Muscle of leg (tissue), 11 donors: Measurements from ENCODE around the gene TLCD3B. TPM values are rescaled to one million over a fixed set of nuclear protein-coding genes. Genes with fewer than 3 reads are reported as not detected.
"Not testable (repeated sequence)": the region's sequence is repeated elsewhere in the genome, so short reads cannot be mapped to it uniquely, and the experiment has no call there.

ENCODE experiments used
- DNase-seq: peaks from one replicate; pipeline ENCODE4 v3.0.0; 2013
- H3K27ac ChIP-seq: one replicate; pipeline ENCODE4 v1.5.1; 2013; ENCODE audit warnings: mild to moderate bottlenecking, low read length, control low read depth
- H3K27me3 ChIP-seq: one replicate; pipeline ENCODE4 v1.6.1; 2013; ENCODE audit warnings: low read length; ENCODE audit not compliant: control insufficient read depth, insufficient read depth
- H3K36me3 ChIP-seq: one replicate; pipeline ENCODE4 v1.6.1; 2013; ENCODE audit warnings: low read length; ENCODE audit not compliant: control insufficient read depth, insufficient read depth
- H3K4me1 ChIP-seq: one replicate; pipeline ENCODE4 v1.6.1; 2013; ENCODE audit warnings: low read length; ENCODE audit not compliant: control insufficient read depth, insufficient read depth
- H3K4me3 ChIP-seq: one replicate; pipeline ENCODE4 v1.5.1; 2013; ENCODE audit warnings: low read length, control low read depth
- H3K9me3 ChIP-seq: replicated peaks from 2 replicates; pipeline ENCODE4 v1.6.1; 2013; ENCODE audit warnings: low read depth, low read length; ENCODE audit not compliant: control insufficient read depth
- WGBS: methylation state at CpG from one replicate; pipeline ENCODE4 v1.1.5; 2013; ENCODE audit warnings: missing lambda C conversion rate; ENCODE audit not compliant: insufficient coverage; 5-methylcytosine and 5-hydroxymethylcytosine counted together
- polyA plus RNA-seq, 8 donors: library from polyadenylated mRNA; unstranded; fragments of 120-200 nt; gene quantifications; one replicate each; pipeline versions ENCODE4 v1.2.1 to v1.2.3, GENCODE V29; 2013; ENCODE audit warnings: inconsistent platforms in 1 of 8, low replicate concordance in 1 of 8; ENCODE audit not compliant: insufficient read length in 8 of 8, insufficient read depth in 1 of 8
- total RNA-seq: library from RNA; stranded (reverse); fragments of 120-200 nt; gene quantifications from one replicate; pipeline ENCODE4 v1.2.4, GENCODE V29; 2013

The TLCD3B gene
- total and polyA plus RNA-seq, 9 donors: 0.25 to 1.7 (median 0.68) TPM

DNA sequence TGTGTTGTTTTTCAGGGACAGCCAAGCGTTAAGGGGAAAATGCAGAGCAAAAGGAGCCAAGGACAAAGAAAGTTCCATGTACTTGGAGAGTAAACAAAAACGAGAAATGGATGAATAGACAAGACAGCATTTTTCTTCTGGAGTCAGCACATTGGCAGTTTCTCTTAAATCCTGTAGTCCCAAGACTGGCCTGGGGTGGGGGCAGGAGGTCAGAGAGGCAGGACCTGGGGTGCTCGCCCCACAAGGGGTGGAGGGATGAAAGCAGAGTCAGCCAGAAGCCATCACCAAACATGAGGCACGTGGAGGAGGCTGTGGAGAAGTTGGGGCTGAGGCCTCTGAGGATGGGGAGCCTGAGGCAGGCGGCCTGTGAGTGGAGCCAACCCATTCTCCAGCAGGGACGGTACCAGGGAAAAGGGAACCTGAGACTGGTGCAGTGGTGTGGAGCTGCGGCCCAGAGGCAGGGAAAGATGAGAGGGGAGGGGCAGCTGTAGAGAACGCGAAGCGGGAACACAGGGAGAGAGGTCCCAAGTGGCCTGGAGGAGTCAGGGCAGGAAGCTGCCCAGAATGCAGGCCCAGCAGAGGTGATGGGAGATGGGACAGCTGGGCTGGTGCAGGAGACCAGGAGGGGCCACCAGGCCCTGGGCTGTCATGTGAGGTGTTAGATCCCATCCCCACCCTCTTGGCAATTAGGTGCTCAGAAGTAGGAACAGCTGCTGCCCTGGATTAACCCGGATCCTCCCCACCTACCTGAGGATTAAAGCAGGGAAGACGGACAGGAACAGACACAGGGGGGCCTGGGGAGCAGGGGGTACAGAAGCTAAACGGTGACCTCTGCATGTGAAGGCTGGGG is 3.3 kb downstream of the TLCD3B start:
- Histone ChIP-seq H3K27ac (no peak overlapping the region), H3K4me3 (no peak overlapping the region), H3K27me3 (peaks cover 61% of the 10 kb centered on the region), H3K36me3 (no peaks in the 10 kb centered on the region), H3K9me3 (no peaks in the 10 kb centered on the region), H3K4me1 (peaks cover 28% of the 10 kb centered on the region)
- 28% methylated on average over 11 of the region's 13 CpGs for WGBS
- no peak for DNase-seq

DNA sequence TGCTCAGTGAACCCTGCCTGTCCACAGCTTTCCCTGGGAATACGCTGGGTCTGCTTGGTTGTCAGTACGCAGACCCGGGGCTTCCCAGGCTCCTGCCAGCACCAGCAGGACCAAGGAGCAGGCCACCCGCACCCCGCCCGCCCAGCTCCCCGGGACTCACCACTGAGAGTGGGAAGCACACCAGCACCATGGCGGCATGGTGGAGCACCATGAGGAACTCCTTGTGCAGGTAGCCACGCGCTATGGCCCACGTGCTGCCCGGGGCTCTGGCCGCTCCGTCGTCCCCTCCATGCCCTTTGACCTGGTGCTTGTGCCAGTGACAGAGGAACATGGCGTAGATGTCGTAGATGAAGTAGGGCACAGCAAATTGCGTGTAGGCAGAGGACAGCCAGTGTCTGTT is 4.6 kb downstream of the TLCD3B start:
- no peaks in the 10 kb centered on the region for H3K36me3 ChIP-seq
- H3K27ac ChIP-seq: no peak overlapping the region
- peaks cover 48% of the 10 kb centered on the region for H3K27me3 ChIP-seq
- WGBS: 91% methylated on average over 18 of the region's 18 CpGs
- no peak for DNase-seq
- H3K9me3 ChIP-seq: no peaks in the 10 kb centered on the region
- peaks cover 28% of the 10 kb centered on the region for H3K4me1 ChIP-seq
- no peak overlapping the region for H3K4me3 ChIP-seq

DNA sequence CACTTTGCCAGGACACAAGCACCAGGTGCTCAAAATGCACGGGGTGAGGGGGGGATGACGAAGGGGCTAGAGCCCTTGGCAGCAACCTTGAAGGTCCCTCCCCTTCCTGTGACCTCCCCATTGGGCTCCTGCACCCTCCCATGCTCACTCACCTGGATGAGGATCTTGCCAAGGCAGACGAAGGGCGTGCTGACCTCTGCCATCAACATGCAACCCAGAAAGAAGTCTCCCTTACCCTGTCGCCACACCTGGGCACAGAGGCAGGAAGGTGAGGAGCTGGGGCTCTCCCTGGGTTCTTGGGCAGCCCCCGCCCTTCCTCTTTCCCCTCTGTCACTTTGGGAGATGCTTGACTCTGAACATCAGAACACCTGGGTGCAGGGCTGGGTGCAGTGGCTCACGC is 5.5 kb downstream of the TLCD3B start:
- Histone ChIP-seq H3K4me1 (peaks cover 28% of the 10 kb centered on the region), H3K9me3 (no peaks in the 10 kb centered on the region), H3K27me3 (peaks cover 47% of the 10 kb centered on the region), H3K4me3 (no peak overlapping the region), H3K36me3 (no peaks in the 10 kb centered on the region), H3K27ac (no peak overlapping the region)
- DNase-seq: no peak
- WGBS: 57% methylated on average over 1 of the region's 7 CpGs

DNA sequence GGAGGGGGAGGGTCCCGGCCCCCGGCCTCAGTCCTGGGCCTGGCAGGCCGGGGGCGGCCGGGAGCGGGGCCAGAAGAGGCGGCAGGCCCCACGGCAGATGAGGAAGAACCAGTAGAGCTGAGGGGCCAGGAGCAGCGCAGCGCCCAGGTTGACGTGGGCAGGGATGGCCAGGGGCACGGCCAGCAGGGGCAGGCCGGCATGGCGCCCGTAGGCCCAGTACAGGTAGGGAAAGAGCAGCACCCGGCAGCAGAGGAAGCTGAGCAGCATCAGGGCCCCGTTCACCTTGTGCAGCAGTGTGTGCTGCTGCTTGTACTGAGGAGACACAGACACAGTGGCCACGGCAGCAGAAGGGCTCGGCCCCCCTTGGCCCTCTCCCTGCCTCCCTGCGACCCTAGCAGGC is 5.9 kb downstream of the TLCD3B start:
- no peaks in the 10 kb centered on the region for H3K36me3 ChIP-seq
- peaks cover 28% of the 10 kb centered on the region for H3K4me1 ChIP-seq
- WGBS: 78% methylated on average over 16 of the region's 20 CpGs
- H3K27ac ChIP-seq: no peak overlapping the region
- peaks cover 43% of the 10 kb centered on the region for H3K27me3 ChIP-seq
- no peak for DNase-seq
- no peaks in the 10 kb centered on the region for H3K9me3 ChIP-seq
- no peak overlapping the region for H3K4me3 ChIP-seq

DNA sequence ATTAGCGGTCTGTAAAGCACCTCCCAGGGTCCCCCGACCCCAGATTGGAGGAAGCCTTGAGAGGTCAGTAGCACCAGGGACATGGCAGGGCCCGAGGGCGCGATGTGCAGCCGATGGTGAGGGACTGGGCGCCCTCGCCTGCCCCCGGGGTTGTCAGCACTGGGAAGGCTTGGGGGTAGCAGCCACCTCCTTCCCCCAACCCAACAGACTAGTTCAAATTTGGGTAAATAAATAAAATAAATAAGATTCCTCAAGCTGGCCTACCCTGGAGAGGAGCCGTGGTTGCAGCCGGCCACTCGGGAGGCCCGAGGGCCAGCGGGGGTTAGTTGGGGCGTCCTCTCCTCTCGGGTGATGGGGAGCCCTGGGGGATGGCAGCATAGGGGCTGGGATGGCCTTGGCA is 6.6 kb downstream of the TLCD3B start:
- Histone ChIP-seq H3K4me3 (no peak overlapping the region), H3K27me3 (peaks cover 36% of the 10 kb centered on the region), H3K27ac (no peak overlapping the region), H3K9me3 (no peaks in the 10 kb centered on the region), H3K4me1 (peaks cover 25% of the 10 kb centered on the region), H3K36me3 (no peaks in the 10 kb centered on the region)
- DNase-seq: no peak
- 83% methylated on average over 5 of the region's 16 CpGs for WGBS

DNA sequence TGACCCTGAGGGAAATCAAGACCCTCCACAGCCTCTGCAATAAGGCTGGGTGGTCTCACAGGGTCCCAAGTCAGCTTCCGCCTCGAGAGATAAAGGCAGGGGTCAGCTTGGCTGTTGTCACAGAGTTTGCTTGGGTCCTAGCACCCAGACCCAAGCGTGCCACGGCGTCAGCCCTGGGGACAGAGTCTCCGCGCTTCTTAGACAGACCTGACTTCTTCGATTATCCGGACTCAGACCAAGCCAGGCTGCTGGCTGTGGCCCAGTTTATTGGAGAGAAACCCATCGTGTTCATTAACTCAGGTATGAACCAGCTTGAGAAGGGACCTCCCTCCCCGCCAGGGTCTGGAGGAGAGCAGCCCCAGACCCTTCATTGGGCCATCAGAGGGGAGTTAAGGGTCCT is 7.5 kb downstream of the TLCD3B start:
- Histone ChIP-seq H3K27ac (no peak overlapping the region), H3K4me1 (peaks cover 16% of the 10 kb centered on the region), H3K36me3 (no peaks in the 10 kb centered on the region), H3K4me3 (no peak overlapping the region), H3K9me3 (no peaks in the 10 kb centered on the region), H3K27me3 (peaks cover 27% of the 10 kb centered on the region)
- DNase-seq: no peak
- 88% methylated on average over 5 of the region's 11 CpGs for WGBS

DNA sequence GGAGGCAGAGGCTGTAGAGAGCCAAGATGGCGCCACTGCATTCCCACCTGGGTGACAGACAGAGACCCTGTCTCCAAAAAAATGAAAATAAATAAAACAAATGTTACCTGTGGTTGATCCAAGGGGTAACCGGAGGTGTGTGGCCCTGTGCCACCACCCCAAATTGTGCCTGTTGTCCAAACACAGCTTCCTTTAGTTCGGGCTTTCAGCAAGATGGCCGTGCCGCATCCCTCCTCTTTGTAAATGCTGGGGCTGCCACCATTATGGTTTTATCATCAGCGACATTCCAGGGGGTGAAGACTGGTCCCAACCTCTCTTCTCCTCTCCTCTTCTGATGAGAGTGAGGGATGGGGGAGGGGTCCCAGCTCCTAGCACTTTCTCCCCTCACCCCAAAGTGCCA is 8.2 kb downstream of the TLCD3B start, which contains the start of gene C16orf92:
C16orf92 (plus strand) TSS at position 312 of the 400 bp plus-strand sequence. CDS start 143 bp downstream, outside the sequence.
- Histone ChIP-seq H3K4me1 (peaks cover 9% of the 10 kb centered on the region), H3K9me3 (no peaks in the 10 kb centered on the region), H3K4me3 (no peak within 1 kb of the TSS), H3K27me3 (peaks cover 22% of the 10 kb centered on the region), H3K27ac (no peak within 1 kb of the TSS), H3K36me3 (no peaks in the 10 kb centered on the region)
- 90% methylated on average over 2 of the region's 6 CpGs for WGBS
- no peak for DNase-seq

DNA sequence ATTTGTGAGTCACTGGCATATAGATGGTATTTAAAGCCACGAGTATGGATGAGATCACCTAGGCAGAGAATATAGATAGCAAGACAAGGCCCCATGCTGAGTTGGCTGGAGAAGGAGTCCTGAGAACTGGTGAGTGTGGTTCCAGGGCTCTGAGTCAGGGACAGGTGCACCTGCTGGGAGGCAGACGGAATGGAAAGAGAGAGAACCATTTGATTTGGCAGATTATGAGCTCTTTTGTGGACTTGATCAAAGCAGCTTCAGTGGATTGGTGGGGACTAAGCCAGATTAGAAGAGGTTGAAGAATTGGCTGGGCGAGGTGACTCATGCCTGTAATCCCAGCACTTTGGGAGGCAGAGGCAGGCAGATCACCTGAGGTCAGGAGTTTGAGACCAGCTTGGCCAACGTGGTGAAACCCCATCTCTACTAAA is 12.3 kb downstream of the TLCD3B start:
- Histone ChIP-seq H3K4me1 (peaks cover 7% of the 10 kb centered on the region), H3K36me3 (no peaks in the 10 kb centered on the region)

DNA sequence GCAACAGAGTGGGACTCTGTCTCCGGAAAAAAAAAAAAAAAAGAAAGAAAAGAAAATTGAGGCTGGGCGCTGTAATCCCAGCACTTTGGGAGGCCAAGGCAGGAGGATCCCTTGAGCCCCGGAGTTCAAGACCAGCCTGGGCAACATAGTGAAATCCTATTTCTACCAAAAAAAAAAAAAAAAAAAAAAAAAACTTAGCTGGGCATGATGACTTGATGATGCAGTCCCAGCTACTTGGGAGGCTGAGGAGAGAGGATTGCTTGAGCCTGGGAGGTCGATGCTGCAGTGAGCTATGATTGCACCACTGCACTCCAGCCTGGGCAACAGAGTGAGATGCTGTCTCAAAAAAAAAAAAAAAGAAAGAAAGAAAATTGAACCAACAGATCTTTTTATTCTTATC is 13.1 kb downstream of the TLCD3B start:
- DNase-seq, H3K27ac ChIP-seq, H3K4me3 ChIP-seq, H3K9me3 ChIP-seq, H3K4me1 ChIP-seq, H3K36me3 ChIP-seq: not testable (repeated sequence)
- WGBS: no CpG with 5 or more reads among the region's 4 CpGs
- peaks cover 13% of the 10 kb centered on the region for H3K27me3 ChIP-seq

More for the DNA sequence above, 12.3 kb downstream of the TLCD3B start:
- no peaks in the 10 kb centered on the region for H3K9me3 ChIP-seq
- WGBS: 61% methylated on average over 2 of the region's 4 CpGs
- no peak overlapping the region for H3K27ac ChIP-seq
- peaks cover 16% of the 10 kb centered on the region for H3K27me3 ChIP-seq
- no peak overlapping the region for H3K4me3 ChIP-seq
- no peak for DNase-seq

DNA sequence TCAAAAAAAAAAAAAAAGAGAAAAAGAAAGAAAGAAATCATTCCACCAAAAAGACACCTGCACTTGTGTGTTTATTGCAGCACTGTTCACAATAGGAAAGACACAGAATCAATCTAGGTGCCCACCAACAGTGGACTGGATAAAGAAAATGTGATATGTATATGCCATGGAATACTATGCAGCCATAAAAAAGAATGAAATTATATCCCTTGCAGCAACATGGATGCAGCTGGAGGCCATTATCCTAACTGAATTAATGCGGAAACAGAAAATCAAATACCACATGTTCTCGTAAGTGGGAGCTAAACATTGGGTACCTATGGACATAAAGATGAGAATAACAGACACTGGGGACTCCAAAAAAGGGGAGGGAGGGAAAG is 13.8 kb downstream of the TLCD3B start:
- Histone ChIP-seq H3K9me3 (no peaks in the 10 kb centered on the region), H3K4me3 (no peak overlapping the region), H3K4me1 (peaks cover 7% of the 10 kb centered on the region), H3K36me3 (no peaks in the 10 kb centered on the region), H3K27me3 (peaks cover 19% of the 10 kb centered on the region), H3K27ac (no peak overlapping the region)
- DNase-seq: no peak
- WGBS: 100% methylated on average over 1 of the region's 2 CpGs
